K562 (cell line): ENCODE measurements around the gene HOXC11. TPM values are rescaled to one million over a fixed set of nuclear protein-coding genes. Genes with fewer than 3 reads are reported as not detected.

Source experiments
- ATAC-seq: fragments of 200-7000 bp; cut with Tn5 transposase; 3 replicates; pipeline ENCODE4 v1.9.1; 2020; ENCODE audit warnings: moderate library complexity
- BruUV-seq: library from RNA; stranded (reverse); fragments of 400-500 nt; replicated peaks from 2 replicates; lab custom pipeline; 2021; lab: Mats Ljungman, UMichigan
- CTCF ChIA-PET: fragments of 300-600 bp; formaldehyde crosslinking; extraction: SDS; loops from one replicate; lab custom pipeline; 2021; ENCODE audit warnings: low intra/inter-chr PET ratio; lab: Yijun Ruan, JAX
- POLR2A ChIA-PET: fragments of 300-600, 350-650 bp; sonication (Branson Sonifier 250); formaldehyde crosslinking; extraction: SDS; loops from one replicate; lab custom pipeline; 2021; ENCODE audit warnings: antibody characterized with exemption, inconsistent platforms; lab: Yijun Ruan, JAX
- DNase-seq, 4 experiments: peaks; one replicate each; pipeline versions ENCODE4 v3.0.0 to v3.0.0-alpha.2; 2011 to 2018; ENCODE audit warnings: low spot score in 3 of 4, mixed read lengths in 3 of 4; ENCODE audit errors: extremely low read depth in 1 of 4
- FAIRE-seq: peaks from 2 replicates; lab custom pipeline; 2011; peaks lifted over from hg19 to GRCh38; lab: Jason Lieb, UNC
- H2AFZ ChIP-seq: 2 replicates; pipeline ENCODE4 v1.6.0; 2011; ENCODE audit warnings: low read depth, low read length, control low read depth, inconsistent platforms
- H3K27ac ChIP-seq: fragments of 200-600 bp; 3 replicates; pipeline ENCODE4 v1.8.0; 2011; ENCODE audit warnings: low read depth, mild to moderate bottlenecking, control low read depth, inconsistent platforms, low read length, moderate library complexity, mixed read lengths; ENCODE audit errors: extremely low read depth
- H3K27me3 ChIP-seq, 2 experiments: fragments of 300-600 bp in 1 of 2; 2 replicates in 1 of 2; 3 replicates in 1 of 2; pipeline versions ENCODE4 v1.6.0 to v1.8.0; 2011; ENCODE audit warnings: inconsistent platforms in 2 of 2, low read length in 2 of 2, mild to moderate bottlenecking in 1 of 2, mixed read lengths in 1 of 2, moderate library complexity in 1 of 2; ENCODE audit not compliant: control insufficient read depth in 2 of 2, insufficient read depth in 2 of 2
- H3K36me3 ChIP-seq: fragments of 300-600 bp; 3 replicates; pipeline ENCODE4 v1.8.0; 2011; ENCODE audit warnings: mild to moderate bottlenecking, low read length, inconsistent platforms; ENCODE audit not compliant: control insufficient read depth, insufficient read depth
- H3K4me1 ChIP-seq, 2 experiments: fragments of 200-600 bp in 1 of 2; replicated peaks in 1 of 2; 2 replicates in 1 of 2; 3 replicates in 1 of 2; pipeline versions ENCODE4 v1.5.1 to v1.8.0; 2011; ENCODE audit warnings: inconsistent platforms in 2 of 2, low read length in 2 of 2, mild to moderate bottlenecking in 1 of 2, mixed read lengths in 1 of 2, moderate library complexity in 1 of 2; ENCODE audit not compliant: control insufficient read depth in 2 of 2, insufficient read depth in 2 of 2
- H3K4me2 ChIP-seq: 2 replicates; pipeline ENCODE4 v1.6.1; 2011; ENCODE audit warnings: low read length, control low read depth, inconsistent platforms, mixed read lengths; ENCODE audit not compliant: insufficient read depth
- H3K4me3 ChIP-seq: fragments of 200-600 bp; sonication (generic), shearing (Covaris generic); 2 replicates; pipeline ENCODE4 v1.5.1; 2016; ENCODE audit warnings: control low read depth, inconsistent platforms
- H3K79me2 ChIP-seq: fragments of 200-600 bp; 3 replicates; pipeline ENCODE4 v1.8.0; 2011; ENCODE audit warnings: low read length, inconsistent platforms; ENCODE audit not compliant: control insufficient read depth, insufficient read depth
- H3K9ac ChIP-seq, 2 experiments: 2 replicates each; pipeline versions ENCODE4 v1.6.0 to v1.6.1; 2011; ENCODE audit warnings: low read depth in 2 of 2, low read length in 2 of 2, control low read depth in 1 of 2, inconsistent platforms in 1 of 2, mild to moderate bottlenecking in 1 of 2, mixed read lengths in 1 of 2; ENCODE audit not compliant: insufficient read depth in 1 of 2
- H3K9me1 ChIP-seq: one replicate; pipeline ENCODE4 v1.6.0; 2011; ENCODE audit warnings: inconsistent platforms, mild to moderate bottlenecking, low read length, moderate library complexity; ENCODE audit not compliant: control insufficient read depth, insufficient read depth
- H3K9me3 ChIP-seq: replicated peaks from 2 replicates; pipeline ENCODE4 v1.5.1; 2011; ENCODE audit warnings: low read depth, low read length, inconsistent platforms; ENCODE audit not compliant: control insufficient read depth, insufficient read depth
- H4K20me1 ChIP-seq: replicated peaks from 2 replicates; pipeline ENCODE4 v1.6.1; 2011; ENCODE audit warnings: low read length, inconsistent platforms, mixed read lengths; ENCODE audit not compliant: control insufficient read depth, insufficient read depth
- CBX2 ChIP-seq: fragments of 200-600 bp; sonication (generic); IDR thresholded peaks from one replicate; pipeline ENCODE4 v1.6.1; 2012; ENCODE audit warnings: mild to moderate bottlenecking, low read length, inconsistent platforms; ENCODE audit not compliant: insufficient read depth, poor library complexity, severe bottlenecking
- EHMT2 ChIP-seq: fragments of 450-650 bp; IDR thresholded peaks from 2 replicates; pipeline ENCODE4 v1.6.1; 2018; ENCODE audit warnings: antibody characterized with exemption
- SAFB2 ChIP-seq: fragments of 200-400 bp; formaldehyde crosslinking; IDR thresholded peaks from 2 replicates; pipeline ENCODE4 v1.6.1; 2018; ENCODE audit warnings: borderline replicate concordance, low read length, low read depth, moderate library complexity; ENCODE audit not compliant: severe bottlenecking
- ZNF146 ChIP-seq: IDR thresholded peaks from one replicate; pipeline ENCODE4 v1.6.1; 2018; ENCODE audit warnings: missing compliant biosample characterization; ENCODE audit not compliant: unreplicated experiment
- ZNF512 ChIP-seq: IDR thresholded peaks from 2 replicates; pipeline ENCODE4 v1.6.1; 2016; ENCODE audit warnings: missing genetic modification characterization, missing compliant biosample characterization
- WGBS: fragments of 100-300 bp; shearing (Covaris generic); methylation state at CpG from one replicate; pipeline ENCODE4 v1.1.6; 2016; ENCODE audit warnings: low coverage, mixed read lengths; ENCODE audit not compliant: insufficient coverage; ENCODE audit errors: missing lambda C conversion rate; 5-methylcytosine and 5-hydroxymethylcytosine counted together
- in situ Hi-C: fragments of 300-500 bp; cut with MboI; formaldehyde crosslinking; loops from 4 replicates; pipeline ENCODE4 v1.15.0; 2018; ENCODE audit warnings: inconsistent platforms, mixed read lengths
- intact Hi-C: fragments of 100-400 bp; cut with micrococcal nuclease; formaldehyde crosslinking; loops from 2 replicates; pipeline ENCODE4 v1.14.2; 2022
- polyA plus RNA-seq, 8 experiments: library from polyadenylated mRNA; depleted of rRNA in 4 of 8; stranded (reverse) in 5 of 8; unstranded in 3 of 8; fragments of >200 nt; fragmentation: Nextera tagmentation in 2 of 8; fragmentation: Illumina TruSeq in 1 of 8; extraction: Ambion mirVana in 2 of 8; extraction: Trizol in 1 of 8; gene quantifications; 2 replicates each; pipeline versions ENCODE4 v1.2.1 to v1.2.3, GENCODE V29; 2011 to 2014; ENCODE audit warnings: inconsistent platforms in 1 of 8, missing spikeins in 1 of 8
- total RNA-seq, 7 experiments: library from RNA; depleted of rRNA in 6 of 7; stranded (reverse); fragments of >200 nt in 6 of 7; fragmentation: Illumina TruSeq in 2 of 7; extraction: Trizol in 2 of 7; gene quantifications; 2 replicates each; pipeline versions ENCODE4 v1.2.1 to v1.2.3, GENCODE V29; 2011 to 2021; ENCODE audit warnings: low replicate concordance in 1 of 7

HOXC11 gene
- total and polyA plus RNA-seq, 9 of the 15 experiments (the other 6 are each of a cell fraction or from before 2014, with no cell fraction given) = not detected

GRCh38 chr12:53980802-53981496 lies 8.0 kb downstream of the HOXC11 start:
- no peak for FAIRE-seq
- no peak overlapping the region for H3K4me2 ChIP-seq
- peak overlapping the region; percentile 63 for H2AFZ ChIP-seq
- no peak for DNase-seq
- peaks cover 32 to 36% of the 10 kb centered on the region in 2 experiments for H3K27me3 ChIP-seq
- no peak for ATAC-seq
- H4K20me1 ChIP-seq = no peaks in the 10 kb centered on the region; the same call in 1 of the 2 replicates
- no peak overlapping the region for H3K4me3 ChIP-seq
- ChIA-PET CTCF (no interaction called here), POLR2A (interaction anchor here (0.6 to 1.0 kb wide), 2 partner anchors 10 to 370 kb away, joined by 3 to 5 read pairs; no protein-coding TSS in a partner anchor)
- H3K9me3 ChIP-seq = no peaks in the 10 kb centered on the region
- no peak overlapping the region for H3K9ac ChIP-seq
- 18% methylated on average over 15 of the region's 15 CpGs for WGBS
- no peak overlapping the region for H3K27ac ChIP-seq
- no peaks in the 10 kb centered on the region for H3K79me2 ChIP-seq
- H3K9me1 ChIP-seq = no peaks in the 10 kb centered on the region
- BruUV-seq = no TSS peak
- peak; percentile 77; the same call in 1 of the 2 replicates for TF ChIP-seq ZNF512
- no peak for TF ChIP-seq ZNF146 (CRISPR knock-in tag)
- peak; percentile 14 for TF ChIP-seq CBX2
- no peak for TF ChIP-seq EHMT2
- TF ChIP-seq SAFB2 = no peak
- H3K36me3 ChIP-seq = no peaks in the 10 kb centered on the region
- H3K4me1 ChIP-seq = peaks cover 2 to 27% of the 10 kb centered on the region in 2 experiments; a peak in 2 of 5 replicates
- in situ Hi-C loops (loop anchor here (10.0 kb wide), 1 partner anchor 384 kb away; the partner anchor contains the start of gene GPR84), intact Hi-C loops (loop anchor here (10.0 kb wide), 1 partner anchor 384 kb away; the partner anchor contains the start of gene GPR84)
